Calu3 (cell line): ENCODE results near the gene INVS. TPM values are rescaled to one million over a fixed set of nuclear protein-coding genes. Genes with fewer than 3 reads are reported as not detected.

Experiments used
- BruUV-seq: library from RNA; stranded (reverse); fragments of 400-500 nt; replicated peaks from 2 replicates; lab custom pipeline; 2021; lab: Mats Ljungman, UMichigan
- CTCF ChIA-PET: fragments of 300-600 bp; sonication (Branson Sonifier 250); formaldehyde crosslinking; loops from one replicate; lab custom pipeline; 2022; ENCODE audit warnings: antibody characterized with exemption; lab: Charles Lee
- DNase-seq: peaks from one replicate; pipeline ENCODE4 v3.0.0; 2022
- H3K27ac Mint-ChIP-seq: one replicate; pipeline ENCODE4 v1.8.0; 2022; ENCODE audit warnings: mixed read lengths; ENCODE audit not compliant: unreplicated experiment
- H3K27me3 Mint-ChIP-seq: one replicate; pipeline ENCODE4 v1.8.0; 2022; ENCODE audit warnings: mixed read lengths; ENCODE audit not compliant: unreplicated experiment
- H3K36me3 Mint-ChIP-seq: one replicate; pipeline ENCODE4 v1.8.0; 2022; ENCODE audit warnings: mild to moderate bottlenecking, moderate library complexity, mixed read lengths; ENCODE audit not compliant: insufficient read depth, unreplicated experiment
- H3K4me1 Mint-ChIP-seq: one replicate; pipeline ENCODE4 v1.8.0; 2022; ENCODE audit warnings: mild to moderate bottlenecking, low read depth, mixed read lengths; ENCODE audit not compliant: unreplicated experiment
- H3K4me3 Mint-ChIP-seq: one replicate; pipeline ENCODE4 v1.8.0; 2022; ENCODE audit warnings: mild to moderate bottlenecking, low read depth, moderate library complexity, mixed read lengths; ENCODE audit not compliant: unreplicated experiment
- H3K9me3 Mint-ChIP-seq: one replicate; pipeline ENCODE4 v1.8.0; 2022; ENCODE audit warnings: low read depth, mixed read lengths; ENCODE audit not compliant: unreplicated experiment
- CTCF ChIP-seq: fragments of 200-600 bp; IDR thresholded peaks from one replicate; pipeline ENCODE4 v1.8.0; 2022; ENCODE audit warnings: antibody characterized with exemption; ENCODE audit not compliant: unreplicated experiment
- intact Hi-C: fragments of 100-400 bp; cut with micrococcal nuclease; formaldehyde crosslinking; loops from one replicate; pipeline ENCODE4 v1.10.0; 2022; ENCODE audit not compliant: unreplicated experiment
- total RNA-seq: library from RNA; stranded (reverse); gene quantifications from 2 replicates; pipeline ENCODE4 v1.2.3, GENCODE V29; 2022

Gene INVS
- total RNA-seq, 1 experiment from 2014 or later: 12.4 TPM

GRCh38 chr9:100298378-100298777, 199.3 kb downstream of the INVS start:
- DNase-seq: no peak
- intact Hi-C loops: no loop called here
- Mint-ChIP-seq H3K4me3 (no peak overlapping the region), H3K9me3 (no peaks in the 10 kb centered on the region), H3K27ac (no peak overlapping the region), H3K27me3 (no peaks in the 10 kb centered on the region), H3K36me3 (peaks cover 16% of the 10 kb centered on the region), H3K4me1 (peaks cover 8% of the 10 kb centered on the region)
- CTCF ChIA-PET: no interaction called here
- TF ChIP-seq CTCF: no peak
- no TSS peak for BruUV-seq

- Mint-ChIP-seq H3K27me3 (no peaks in the 10 kb centered on the region), H3K9me3 (no peaks in the 10 kb centered on the region), H3K27ac (no peak overlapping the region), H3K36me3 (peaks cover 20% of the 10 kb centered on the region), H3K4me3 (no peak overlapping the region), H3K4me1 (no peaks in the 10 kb centered on the region)
- no peak for TF ChIP-seq CTCF
- BruUV-seq: no TSS peak
- no peak for DNase-seq
- intact Hi-C loops: no loop called here
- CTCF ChIA-PET: interaction anchor here (0.5 kb wide), 1 partner anchor 10 kb away, joined by 3 read pairs; no protein-coding TSS in a partner anchor
Measured at GRCh38 chr9:100303747-100304146, 204.7 kb downstream of the INVS start.

GRCh38 chr9:100306283-100306682, 207.2 kb downstream of the INVS start:
- H3K27me3 Mint-ChIP-seq: no peaks in the 10 kb centered on the region
- BruUV-seq: no TSS peak
- no peak for TF ChIP-seq CTCF
- CTCF ChIA-PET: no interaction called here
- DNase-seq: no peak
- H3K4me3 Mint-ChIP-seq: no peak overlapping the region
- no peaks in the 10 kb centered on the region for H3K9me3 Mint-ChIP-seq
- intact Hi-C loops: no loop called here
- peaks cover 20% of the 10 kb centered on the region for H3K36me3 Mint-ChIP-seq
- H3K4me1 Mint-ChIP-seq: no peaks in the 10 kb centered on the region
- H3K27ac Mint-ChIP-seq: no peak overlapping the region

GRCh38 chr9:100307080-100307479, 208.0 kb downstream of the INVS start:
- Mint-ChIP-seq H3K9me3 (no peaks in the 10 kb centered on the region), H3K27me3 (no peaks in the 10 kb centered on the region), H3K27ac (no peak overlapping the region), H3K36me3 (peaks cover 18% of the 10 kb centered on the region), H3K4me1 (no peaks in the 10 kb centered on the region), H3K4me3 (no peak overlapping the region)
- no peak for DNase-seq
- BruUV-seq: no TSS peak
- intact Hi-C loops: no loop called here
- CTCF ChIA-PET: no interaction called here
- TF ChIP-seq CTCF: no peak
